HEK293T (cell line): ENCODE results near the gene MED16.

Experiments
- CTCF ChIA-PET: fragments of 350-600 bp; formaldehyde crosslinking; extraction: SDS; loops from one replicate; lab custom pipeline; 2021; ENCODE audit warnings: antibody characterized with exemption, inconsistent platforms; lab: Yijun Ruan, JAX
- POLR2A ChIA-PET: fragments of 350-600 bp; formaldehyde crosslinking; extraction: SDS; loops from one replicate; lab custom pipeline; 2020; ENCODE audit warnings: antibody characterized with exemption, inconsistent platforms; lab: Yijun Ruan, JAX
- DNase-seq: peaks from one replicate; pipeline ENCODE4 v3.0.0; 2012; ENCODE audit warnings: mixed read lengths; ENCODE audit errors: extremely low spot score
- ARNT ChIP-seq: fragments of 450-650 bp; IDR thresholded peaks from 2 replicates; pipeline ENCODE4 v1.6.1; 2017; ENCODE audit warnings: mild to moderate bottlenecking
- BHLHE40 ChIP-seq: fragments of 450-650 bp; IDR thresholded peaks from 2 replicates; pipeline ENCODE4 v1.6.1; 2016; ENCODE audit warnings: mild to moderate bottlenecking, moderate library complexity, borderline replicate concordance
- CTBP1 ChIP-seq: fragments of 450-650 bp; IDR thresholded peaks from 2 replicates; pipeline ENCODE4 v1.6.1; 2016; ENCODE audit warnings: borderline replicate concordance
- ELF4 ChIP-seq: fragments of 450-650 bp; IDR thresholded peaks from 2 replicates; pipeline ENCODE4 v1.6.1; 2017; ENCODE audit warnings: antibody characterized with exemption
- FOXA1 ChIP-seq: fragments of 450-650 bp; IDR thresholded peaks from 2 replicates; pipeline ENCODE4 v1.6.1; 2016; ENCODE audit warnings: mild to moderate bottlenecking
- FOXK2 ChIP-seq: fragments of 450-650 bp; IDR thresholded peaks from 2 replicates; pipeline ENCODE4 v1.6.1; 2016; ENCODE audit warnings: mild to moderate bottlenecking
- FOXM1 ChIP-seq: fragments of 450-650 bp; IDR thresholded peaks from 2 replicates; pipeline ENCODE4 v1.6.1; 2017; ENCODE audit warnings: mild to moderate bottlenecking, borderline replicate concordance
- HDGF ChIP-seq: fragments of 450-650 bp; IDR thresholded peaks from 2 replicates; pipeline ENCODE4 v1.6.1; 2017; ENCODE audit warnings: antibody characterized with exemption, borderline replicate concordance
- L3MBTL2 ChIP-seq: fragments of 450-650 bp; conservative IDR thresholded peaks from 2 replicates; pipeline ENCODE4 v1.6.1; 2016; ENCODE audit warnings: mild to moderate bottlenecking
- LEF1 ChIP-seq: fragments of 450-650 bp; IDR thresholded peaks from 2 replicates; pipeline ENCODE4 v1.6.1; 2017; ENCODE audit warnings: mild to moderate bottlenecking, borderline replicate concordance
- NFRKB ChIP-seq: fragments of 450-650 bp; IDR thresholded peaks from 2 replicates; pipeline ENCODE4 v1.6.1; 2016; ENCODE audit warnings: mild to moderate bottlenecking, moderate library complexity
- PKNOX1 ChIP-seq: fragments of 450-650 bp; IDR thresholded peaks from 2 replicates; pipeline ENCODE4 v1.6.1; 2016
- SP1 ChIP-seq: fragments of 450-650 bp; IDR thresholded peaks from 2 replicates; pipeline ENCODE4 v1.6.1; 2017
- SUZ12 ChIP-seq: fragments of 450-650 bp; IDR thresholded peaks from 2 replicates; pipeline ENCODE4 v1.6.1; 2016; ENCODE audit warnings: mild to moderate bottlenecking
- TARDBP ChIP-seq: fragments of 450-650 bp; IDR thresholded peaks from 2 replicates; pipeline ENCODE4 v1.6.1; 2016
- ZNF384 ChIP-seq: fragments of 450-650 bp; IDR thresholded peaks from 2 replicates; pipeline ENCODE4 v1.6.1; 2016

The MED16 gene

GRCh38 chr19:867301-867793 is 25.6 kb downstream of the MED16 start:
- DNase-seq: no peak
- TF ChIP-seq FOXK2: no peak
- TF ChIP-seq SP1: no peak
- peak; percentile 79; the same call in 1 of the 2 replicates for TF ChIP-seq FOXM1
- no peak for TF ChIP-seq ARNT
- ChIA-PET POLR2A (no interaction called here), CTCF (no interaction called here)

- ChIA-PET POLR2A (no interaction called here), CTCF (no interaction called here)
- no peak for TF ChIP-seq SUZ12
- TF ChIP-seq NFRKB: no peak
- no peak for TF ChIP-seq L3MBTL2
- TF ChIP-seq PKNOX1: no peak
- TF ChIP-seq CTBP1: no peak
- TF ChIP-seq FOXM1: no peak
- no peak for TF ChIP-seq ZNF384
- DNase-seq: no peak
These were observed 26.2 kb downstream of the MED16 start for GRCh38 chr19:866769-867300.

GRCh38 chr19:863315-863620 is 29.7 kb downstream of the MED16 start:
- DNase-seq: no peak
- POLR2A ChIA-PET: interaction anchor here (1.0 kb wide), 1 partner anchor 68 kb away, joined by 3 read pairs; no protein-coding TSS in a partner anchor
- CTCF ChIA-PET: interaction anchor here (0.6 to 0.7 kb wide), 3 partner anchors 52 to 638 kb away, joined by 3 read pairs; partner anchors contain the start of gene KISS1R
- TF ChIP-seq FOXM1: no peak
- TF ChIP-seq LEF1: no peak
- no peak for TF ChIP-seq FOXA1
- TF ChIP-seq L3MBTL2: no peak
- no peak for TF ChIP-seq FOXK2
- TF ChIP-seq ELF4: no peak
- TF ChIP-seq SP1: no peak
- TF ChIP-seq ZNF384: no peak
- TF ChIP-seq NFRKB: no peak
- no peak for TF ChIP-seq BHLHE40
- TF ChIP-seq CTBP1: no peak
- TF ChIP-seq TARDBP: no peak
- no peak for TF ChIP-seq SUZ12
- no peak for TF ChIP-seq PKNOX1
- no peak for TF ChIP-seq ARNT
- no peak for TF ChIP-seq HDGF

GRCh38 chr19:862581-863314 is 30.2 kb downstream of the MED16 start:
- CTCF ChIA-PET: no interaction called here
- POLR2A ChIA-PET: no interaction called here
- TF ChIP-seq CTBP1: no peak
- peak; percentile 51 for DNase-seq

GRCh38 chr19:861756-862580 is 31.0 kb downstream of the MED16 start:
- peak; percentile 87 for DNase-seq
- ChIA-PET CTCF (no interaction called here), POLR2A (no interaction called here)
- TF ChIP-seq SUZ12 (no peak), SP1 (no peak), HDGF (no peak; the same call in 1 of the 2 replicates), L3MBTL2 (peak; percentile 98), FOXK2 (no peak), CTBP1 (0 out of 2 replicates have a peak, but pooled peaks have one; percentile 50)

GRCh38 chr19:861141-861755 is 31.7 kb downstream of the MED16 start:
- TF ChIP-seq FOXA1 (no peak), TARDBP (no peak), L3MBTL2 (no peak), FOXK2 (no peak), BHLHE40 (no peak), CTBP1 (no peak), NFRKB (no peak), SP1 (no peak)
- ChIA-PET POLR2A (interaction anchor here (0.7 kb wide), 1 partner anchor 62 kb away, joined by 3 read pairs; no protein-coding TSS in a partner anchor), CTCF (no interaction called here)
- no peak for DNase-seq
